OCI-LY7 (cell line): ENCODE data around the gene TCF25.

Source experiments
- EZH2phosphoT487 ChIP-seq: fragments of 200-600 bp; sonication (generic); IDR thresholded peaks from 2 replicates; pipeline ENCODE4 v1.6.1; 2018; ENCODE audit warnings: low read depth, borderline replicate concordance, mild to moderate bottlenecking, mixed run types, antibody characterized with exemption, low read length, moderate library complexity, mixed read lengths
- TF ChIP-seq, protein P1 (sequence below): fragments of 200-600 bp; sonication (generic); conservative IDR thresholded peaks from 2 replicates; pipeline ENCODE4 v1.5.1; 2014; ENCODE audit warnings: mild to moderate bottlenecking, antibody characterized with exemption, low read length, moderate library complexity, mixed read lengths

GRCh38 chr16:89910717-89911354 lies 37.4 kb downstream of the TCF25 start:
- TF ChIP-seq, protein P1, sequence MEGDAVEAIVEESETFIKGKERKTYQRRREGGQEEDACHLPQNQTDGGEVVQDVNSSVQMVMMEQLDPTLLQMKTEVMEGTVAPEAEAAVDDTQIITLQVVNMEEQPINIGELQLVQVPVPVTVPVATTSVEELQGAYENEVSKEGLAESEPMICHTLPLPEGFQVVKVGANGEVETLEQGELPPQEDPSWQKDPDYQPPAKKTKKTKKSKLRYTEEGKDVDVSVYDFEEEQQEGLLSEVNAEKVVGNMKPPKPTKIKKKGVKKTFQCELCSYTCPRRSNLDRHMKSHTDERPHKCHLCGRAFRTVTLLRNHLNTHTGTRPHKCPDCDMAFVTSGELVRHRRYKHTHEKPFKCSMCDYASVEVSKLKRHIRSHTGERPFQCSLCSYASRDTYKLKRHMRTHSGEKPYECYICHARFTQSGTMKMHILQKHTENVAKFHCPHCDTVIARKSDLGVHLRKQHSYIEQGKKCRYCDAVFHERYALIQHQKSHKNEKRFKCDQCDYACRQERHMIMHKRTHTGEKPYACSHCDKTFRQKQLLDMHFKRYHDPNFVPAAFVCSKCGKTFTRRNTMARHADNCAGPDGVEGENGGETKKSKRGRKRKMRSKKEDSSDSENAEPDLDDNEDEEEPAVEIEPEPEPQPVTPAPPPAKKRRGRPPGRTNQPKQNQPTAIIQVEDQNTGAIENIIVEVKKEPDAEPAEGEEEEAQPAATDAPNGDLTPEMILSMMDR = no peak
- TF ChIP-seq EZH2phosphoT487 = no peak
